ENCODE data around the gene CYP4F3. TPM values are rescaled to one million over a fixed set of nuclear protein-coding genes. Genes with fewer than 3 reads are reported as not detected.

CYP4F3 gene
- total and polyA plus RNA-seq, 2 of the 13 experiments (the other 11 are each of a cell fraction or from before 2014, with no cell fraction given) = 17.8 to 22.8 TPM

GRCh38 chr19:15644066-15644741 lies 3.5 kb downstream of the CYP4F3 start:
- Histone ChIP-seq H3K9ac (ENCODE audit: insufficient read depth, low read depth, low read length) (no peak overlapping the region), H3K4me1 (ENCODE audit: insufficient read depth, low read length) (peaks cover 76% of the 10 kb centered on the region), H3K79me2 (ENCODE audit: insufficient read depth, low read length) (peaks cover 32% of the 10 kb centered on the region), H4K20me1 (ENCODE audit: insufficient read depth, low read length) (no peaks in the 10 kb centered on the region; the same call in 1 of the 2 replicates), H3K27me3 (ENCODE audit: control insufficient read depth in 1 of 2, insufficient read depth in 2 of 2, low read length in 2 of 2) (no peaks in the 10 kb centered on the region), H3K9me3 (ENCODE audit: low read length) (no peaks in the 10 kb centered on the region), H3K27ac (ENCODE audit: extremely low read length, insufficient read depth, low read length) (no peak overlapping the region), H3K4me2 (ENCODE audit: low read depth, low read length) (peak overlapping the region; percentile 61), H2AFZ (ENCODE audit: low read length) (no peak overlapping the region), H3K4me3 (replicated peaks in 1 of 3; ENCODE audit: insufficient read depth in 1 of 3, low read depth in 2 of 3, low read length in 3 of 3) (0 out of 6 replicates have a peak overlapping the region, but pooled peaks of 1 of the 3 experiments have one; percentile 34), H3K36me3 (replicated peaks in 1 of 2; ENCODE audit: control insufficient read depth in 1 of 2, insufficient read depth in 2 of 2, low read length in 2 of 2) (peaks cover 3 to 14% of the 10 kb centered on the region in 2 experiments; a peak in 4 of 5 replicates)
- ChIA-PET CTCF (ENCODE audit: low intra/inter-chr PET ratio, low total read pairs) (no interaction called here), POLR2A (interaction anchor here (1.0 to 1.6 kb wide), 3 partner anchors 9 to 193 kb away, joined by 3 to 5 read pairs (median 4); partner anchors contain the start of gene CYP4F12)
- in situ Hi-C loops (cut with HindIII; ENCODE audit: extremely low pct_ligation_motif_present, low pct_unique_long_range_greater_than_20kb) (loop anchor here (25.0 kb wide), 1 partner anchor 518 kb away; the partner anchor contains the start of gene CIB3), intact Hi-C loops (cut with micrococcal nuclease; ENCODE audit: unreplicated experiment) (no loop called here)
- no TSS peak for BruUV-seq (replicated peaks)
- DNase-seq (ENCODE audit: low spot score) (no peak), FAIRE-seq (no peak), ATAC-seq (no peak)
- WGBS (ENCODE audit: low lambda C conversion rate) = 92% methylated on average over 3 of the region's 3 CpGs
- TF ChIP-seq CAMTA2 (CRISPR knock-in tag; IDR thresholded peaks at IDR 0.05; ENCODE audit: borderline replicate concordance) (no peak), RBFOX2 (IDR thresholded peaks at IDR 0.05; ENCODE audit: low read depth, low read length) (0 out of 2 replicates have a peak, but pooled peaks have one; percentile 11), JUND (CRISPR knock-in tag; IDR thresholded peaks at IDR 0.05) (no peak)

DNA sequence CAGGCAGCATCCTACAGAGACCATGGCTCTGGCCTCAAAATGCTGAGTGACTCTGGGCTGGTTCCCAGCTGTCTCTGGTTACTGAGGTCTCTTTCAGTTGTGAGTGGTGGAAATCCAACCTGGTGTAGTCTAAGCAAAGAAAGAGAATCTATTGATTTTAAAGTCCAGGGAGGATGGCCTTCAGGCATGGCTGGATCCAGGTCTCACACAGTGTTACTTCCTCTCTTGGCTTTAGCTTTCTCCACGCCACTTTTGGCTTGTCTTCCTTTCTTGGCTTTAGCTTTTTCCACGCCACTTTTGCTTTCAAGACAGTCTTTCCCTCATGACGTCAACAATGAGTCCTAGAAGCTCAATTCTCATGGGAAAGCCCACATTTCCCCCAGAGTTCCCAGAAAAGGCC lies 4.1 kb downstream of the CYP4F3 start:
- H3K4me1 ChIP-seq (ENCODE audit: insufficient read depth, low read length) = peaks cover 70% of the 10 kb centered on the region

More for the DNA sequence above, 4.1 kb downstream of the CYP4F3 start:
- in situ Hi-C loops (cut with HindIII; ENCODE audit: extremely low pct_ligation_motif_present, low pct_unique_long_range_greater_than_20kb) (loop anchor here (25.0 kb wide), 1 partner anchor 517 kb away; the partner anchor contains the start of gene CIB3), intact Hi-C loops (cut with micrococcal nuclease; ENCODE audit: unreplicated experiment) (no loop called here)
- H2AFZ ChIP-seq (ENCODE audit: low read length) = no peak overlapping the region
- peaks cover 32% of the 10 kb centered on the region for H3K79me2 ChIP-seq (ENCODE audit: insufficient read depth, low read length)
- FAIRE-seq (no peak), DNase-seq (ENCODE audit: low spot score) (no peak), ATAC-seq (no peak)
- H4K20me1 ChIP-seq (ENCODE audit: insufficient read depth, low read length) = no peaks in the 10 kb centered on the region; the same call in 1 of the 2 replicates
- POLR2A ChIA-PET = interaction anchor here (1.0 to 1.2 kb wide), 2 partner anchors 10 to 28 kb away, joined by 3 to 5 read pairs; partner anchors contain the start of gene CYP4F12
- no TSS peak for BruUV-seq (replicated peaks)
- CTCF ChIA-PET (ENCODE audit: low intra/inter-chr PET ratio, low total read pairs) = no interaction called here
- TF ChIP-seq ZNF329 (CRISPR knock-in tag; IDR thresholded peaks at IDR 0.05; ENCODE audit: low read depth) (peak; percentile 99), ZBTB49 (CRISPR knock-in tag; IDR thresholded peaks at IDR 0.05; ENCODE audit: borderline replicate concordance) (no peak), ZNF768 (CRISPR knock-in tag; IDR thresholded peaks at IDR 0.05) (peak; percentile 75)
- no peak overlapping the region for H3K9ac ChIP-seq (ENCODE audit: insufficient read depth, low read depth, low read length)
- H3K27me3 ChIP-seq (ENCODE audit: control insufficient read depth in 1 of 2, insufficient read depth in 2 of 2, low read length in 2 of 2) = no peaks in the 10 kb centered on the region
- no peak overlapping the region for H3K4me3 ChIP-seq (replicated peaks in 1 of 3; ENCODE audit: insufficient read depth in 1 of 3, low read depth in 2 of 3, low read length in 3 of 3)
- 97% methylated on average over 3 of the region's 3 CpGs for WGBS (ENCODE audit: low lambda C conversion rate)
- H3K36me3 ChIP-seq (replicated peaks in 1 of 2; ENCODE audit: control insufficient read depth in 1 of 2, insufficient read depth in 2 of 2, low read length in 2 of 2) = peaks cover 3 to 15% of the 10 kb centered on the region in 2 experiments; a peak in 4 of 5 replicates
- H3K9me3 ChIP-seq (ENCODE audit: low read length) = no peaks in the 10 kb centered on the region
- no peak overlapping the region for H3K4me2 ChIP-seq (ENCODE audit: low read depth, low read length)
- no peak overlapping the region for H3K27ac ChIP-seq (ENCODE audit: extremely low read length, insufficient read depth, low read length)

All from HepG2 (cell line).